ENCODE measurements around the gene KCNMA1. TPM values are rescaled to one million over a fixed set of nuclear protein-coding genes. Genes with fewer than 3 reads are reported as not detected.

The KCNMA1 gene
- total RNA-seq, 4 donors from 2014 or later, result 68.4 to 170 (median 119) TPM

DNA sequence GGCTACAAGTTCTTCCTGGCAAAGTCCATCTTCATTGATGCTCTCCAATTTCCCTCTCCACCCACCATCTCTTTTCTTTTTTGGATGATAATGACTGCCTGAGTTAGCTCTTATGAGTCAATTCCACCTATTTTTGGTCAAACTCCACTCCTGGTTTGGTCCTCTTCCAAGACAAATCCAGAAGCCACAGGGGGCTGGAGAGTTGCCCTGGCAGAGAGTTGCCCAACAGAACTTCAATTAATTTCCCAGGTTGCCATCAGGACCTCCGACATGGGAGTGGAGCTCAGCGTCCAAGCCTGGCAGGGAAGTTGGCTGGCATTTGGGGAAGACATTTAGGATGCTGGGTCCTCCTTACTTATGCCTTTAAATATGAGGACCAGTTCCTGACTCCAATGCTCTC, 29.2 kb upstream of the KCNMA1 start:
- intact Hi-C loops (cut with DNase I; ENCODE audit: low total_unique reads) (no loop called here), in situ Hi-C loops (cut with MboI; ENCODE audit: low pct_ligation_motif_present in 1 of 4, low pct_unique_long_range_greater_than_20kb in 1 of 4, low sequenced_read_pairs in 3 of 4) (no loop called here)
- Histone ChIP-seq H3K36me3 (no peaks in the 10 kb centered on the region), H3K4me3 (no peak overlapping the region), H3K27ac (no peak overlapping the region), H3K4me1 (no peaks in the 10 kb centered on the region), H3K27me3 (peaks cover 5% of the 10 kb centered on the region), H3K9me3 (no peaks in the 10 kb centered on the region)
- DNase-seq, result no peak
- WGBS, 2 donors (ENCODE audit: low coverage in 1 of 2), result 97 to 100% methylated on average over 2 of the region's 2 CpGs
- TF ChIP-seq POLR2A (IDR thresholded peaks at IDR 0.05) (no peak), EP300 (IDR thresholded peaks at IDR 0.05; ENCODE audit: low read depth) (no peak), POLR2AphosphoS5 (IDR thresholded peaks at IDR 0.05) (no peak)
- TF ChIP-seq, protein P1, sequence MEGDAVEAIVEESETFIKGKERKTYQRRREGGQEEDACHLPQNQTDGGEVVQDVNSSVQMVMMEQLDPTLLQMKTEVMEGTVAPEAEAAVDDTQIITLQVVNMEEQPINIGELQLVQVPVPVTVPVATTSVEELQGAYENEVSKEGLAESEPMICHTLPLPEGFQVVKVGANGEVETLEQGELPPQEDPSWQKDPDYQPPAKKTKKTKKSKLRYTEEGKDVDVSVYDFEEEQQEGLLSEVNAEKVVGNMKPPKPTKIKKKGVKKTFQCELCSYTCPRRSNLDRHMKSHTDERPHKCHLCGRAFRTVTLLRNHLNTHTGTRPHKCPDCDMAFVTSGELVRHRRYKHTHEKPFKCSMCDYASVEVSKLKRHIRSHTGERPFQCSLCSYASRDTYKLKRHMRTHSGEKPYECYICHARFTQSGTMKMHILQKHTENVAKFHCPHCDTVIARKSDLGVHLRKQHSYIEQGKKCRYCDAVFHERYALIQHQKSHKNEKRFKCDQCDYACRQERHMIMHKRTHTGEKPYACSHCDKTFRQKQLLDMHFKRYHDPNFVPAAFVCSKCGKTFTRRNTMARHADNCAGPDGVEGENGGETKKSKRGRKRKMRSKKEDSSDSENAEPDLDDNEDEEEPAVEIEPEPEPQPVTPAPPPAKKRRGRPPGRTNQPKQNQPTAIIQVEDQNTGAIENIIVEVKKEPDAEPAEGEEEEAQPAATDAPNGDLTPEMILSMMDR (IDR thresholded peaks at IDR 0.05), result no peak

DNA sequence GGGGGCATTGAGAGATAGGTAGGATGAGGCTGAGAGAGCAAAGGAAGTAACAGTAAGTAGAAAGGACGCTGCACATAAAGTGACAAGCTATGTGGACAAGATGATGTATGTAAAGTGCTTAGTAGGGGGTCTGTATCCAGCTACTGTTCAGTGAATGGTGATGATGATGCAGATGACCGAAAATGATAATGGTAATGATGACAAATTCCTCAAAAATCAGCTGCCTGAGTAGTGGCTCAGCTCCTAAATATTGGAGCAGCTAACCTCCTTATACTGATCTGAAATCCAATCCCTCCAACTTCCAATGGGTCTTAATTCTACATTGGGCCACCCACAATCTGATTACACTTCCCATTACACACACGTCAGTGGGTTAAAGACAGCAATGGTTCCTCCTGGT, 27.1 kb upstream of the KCNMA1 start:
- Histone ChIP-seq H3K36me3 (no peaks in the 10 kb centered on the region), H3K4me3 (no peak overlapping the region), H3K27me3 (peaks cover 3% of the 10 kb centered on the region), H3K9me3 (peaks cover 0 to 3% of the 10 kb centered on the region in 2 donors), H3K4me1 (no peaks in the 10 kb centered on the region), H3K27ac (no peak overlapping the region)
- TF ChIP-seq EP300 (IDR thresholded peaks at IDR 0.05; ENCODE audit: low read depth) (no peak), POLR2A (IDR thresholded peaks at IDR 0.05) (no peak), POLR2AphosphoS5 (IDR thresholded peaks at IDR 0.05) (no peak)
- TF ChIP-seq, protein P1 (IDR thresholded peaks at IDR 0.05), result no peak
- 65 to 81% methylated on average over 3 of the region's 3 CpGs for WGBS, 2 donors (ENCODE audit: low coverage in 1 of 2)
- in situ Hi-C loops (cut with MboI; ENCODE audit: low pct_ligation_motif_present in 1 of 4, low pct_unique_long_range_greater_than_20kb in 1 of 4, low sequenced_read_pairs in 3 of 4), result no loop called here
- intact Hi-C loops (cut with DNase I; ENCODE audit: low total_unique reads), result no loop called here
- DNase-seq, result no peak

- intact Hi-C loops (cut with DNase I; ENCODE audit: low total_unique reads) (no loop called here), in situ Hi-C loops (cut with MboI; ENCODE audit: low pct_ligation_motif_present in 1 of 4, low pct_unique_long_range_greater_than_20kb in 1 of 4, low sequenced_read_pairs in 3 of 4) (no loop called here)
- Histone ChIP-seq H3K27me3 (no peaks in the 10 kb centered on the region), H3K4me1 (no peaks in the 10 kb centered on the region), H3K4me3 (no peak overlapping the region), H3K9me3 (peaks cover 2 to 9% of the 10 kb centered on the region in 2 donors), H3K36me3 (no peaks in the 10 kb centered on the region), H3K27ac (no peak overlapping the region)
- DNase-seq, result no peak
- TF ChIP-seq, protein P1 (IDR thresholded peaks at IDR 0.05), result no peak
- TF ChIP-seq POLR2AphosphoS5 (IDR thresholded peaks at IDR 0.05) (no peak), POLR2A (IDR thresholded peaks at IDR 0.05) (no peak)
- 45 to 60% methylated on average over 2 of the region's 2 CpGs for WGBS, 2 donors (ENCODE audit: low coverage in 1 of 2)
Measured at GRCh38 chr10:77664008-77664407, 26.4 kb upstream of the KCNMA1 start.

GRCh38 chr10:77661674-77662073, 24.1 kb upstream of the KCNMA1 start:
- 57 to 100% methylated on average over 1 to 6 of the region's 6 CpGs for WGBS, 2 donors (ENCODE audit: low coverage in 1 of 2)
- no peak for TF ChIP-seq POLR2A (IDR thresholded peaks at IDR 0.05)
- TF ChIP-seq POLR2AphosphoS5 (IDR thresholded peaks at IDR 0.05), result no peak
- TF ChIP-seq EP300 (IDR thresholded peaks at IDR 0.05; ENCODE audit: low read depth), result no peak
- TF ChIP-seq, protein P1 (IDR thresholded peaks at IDR 0.05), result no peak
- Histone ChIP-seq H3K27ac (no peak overlapping the region), H3K36me3 (no peaks in the 10 kb centered on the region), H3K9me3 (peaks cover 5 to 11% of the 10 kb centered on the region in 2 donors), H3K4me1 (no peaks in the 10 kb centered on the region), H3K27me3 (no peaks in the 10 kb centered on the region), H3K4me3 (no peak overlapping the region)
- in situ Hi-C loops (cut with MboI; ENCODE audit: low pct_ligation_motif_present in 1 of 4, low pct_unique_long_range_greater_than_20kb in 1 of 4, low sequenced_read_pairs in 3 of 4), result no loop called here
- DNase-seq, result no peak
- intact Hi-C loops (cut with DNase I; ENCODE audit: low total_unique reads), result no loop called here
